ENCODE data around the gene IGF2R. TPM values are rescaled to one million over a fixed set of nuclear protein-coding genes. Genes with fewer than 3 reads are reported as not detected.

IGF2R gene
- total RNA-seq, 1 experiment from 2014 or later = 75.3 TPM

- TF ChIP-seq ZNF425 (CRISPR knock-in tag; conservative IDR thresholded peaks at IDR 0.05) (no peak), FOXK1 (CRISPR knock-in tag; IDR thresholded peaks at IDR 0.05) (no peak), FOXJ3 (CRISPR knock-in tag; IDR thresholded peaks at IDR 0.05; ENCODE audit: borderline replicate concordance) (no peak), AFF4 (CRISPR knock-in tag; IDR thresholded peaks at IDR 0.05; ENCODE audit: borderline replicate concordance) (no peak), CTCF (IDR thresholded peaks at IDR 0.05) (no peak)
Observed at GRCh38 chr6:159980474-159980873, 11.6 kb downstream of the IGF2R start (continued).

GRCh38 chr6:159981071-159981402 lies 12.2 kb downstream of the IGF2R start:
- POLR2A ChIA-PET = no interaction called here
- peak overlapping the region; percentile 89 for H3K27ac Mint-ChIP-seq
- no peaks in the 10 kb centered on the region for H3K36me3 Mint-ChIP-seq
- no peaks in the 10 kb centered on the region for H3K27me3 Mint-ChIP-seq (ENCODE audit: low read depth)
- ATAC-seq (no peak), DNase-seq (ENCODE audit: low spot score) (no peak)
- no peaks in the 10 kb centered on the region for H3K9me3 Mint-ChIP-seq
- CTCF ChIA-PET = interaction anchor here (1.3 kb wide), 1 partner anchor 17 kb away, joined by 5 read pairs; no protein-coding TSS in a partner anchor
- TF ChIP-seq SOX15 (CRISPR knock-in tag; IDR thresholded peaks at IDR 0.05) = no peak
- no peak for TF ChIP-seq ZNF512 (CRISPR knock-in tag; IDR thresholded peaks at IDR 0.05; ENCODE audit: borderline replicate concordance)
- no peak for TF ChIP-seq TP53 (CRISPR knock-in tag; IDR thresholded peaks at IDR 0.05)
- no peak for TF ChIP-seq STAT6 (CRISPR knock-in tag; conservative IDR thresholded peaks at IDR 0.05; ENCODE audit: low read depth)
- TF ChIP-seq ZNF671 (CRISPR knock-in tag; IDR thresholded peaks at IDR 0.05) = no peak
- no peak for TF ChIP-seq PRRX2 (CRISPR knock-in tag; IDR thresholded peaks at IDR 0.05)
- TF ChIP-seq NR3C1 (CRISPR knock-in tag; conservative IDR thresholded peaks at IDR 0.05; ENCODE audit: low read depth) = no peak
- H3K4me3 Mint-ChIP-seq = no peak overlapping the region
- H3K4me1 Mint-ChIP-seq = peaks cover 63% of the 10 kb centered on the region
